GM12891 (cell line): ENCODE data around the gene GATAD2B.

ENCODE experiments used
- PAX5 ChIP-seq: IDR thresholded peaks from 2 replicates; pipeline ENCODE4 v1.6.1; 2011; ENCODE audit warnings: low read length, moderate library complexity, mild to moderate bottlenecking; ENCODE audit not compliant: insufficient read depth, severe bottlenecking
- POLR2A ChIP-seq: IDR thresholded peaks from 2 replicates; pipeline ENCODE4 v1.6.1; 2011; ENCODE audit warnings: low read depth, low read length, control low read depth
- POLR2AphosphoS5 ChIP-seq: IDR thresholded peaks from 2 replicates; pipeline ENCODE4 v1.6.1; 2011; ENCODE audit warnings: low read depth, low read length, control low read depth
- SPI1 ChIP-seq: IDR thresholded peaks from 2 replicates; pipeline ENCODE4 v1.6.1; 2011; ENCODE audit warnings: low read depth, low read length, control low read depth
- TAF1 ChIP-seq: IDR thresholded peaks from 2 replicates; pipeline ENCODE4 v1.6.1; 2011; ENCODE audit warnings: low read depth, low read length, control low read depth

- TF ChIP-seq PAX5 (no peak), POLR2A (no peak), POLR2AphosphoS5 (no peak), TAF1 (no peak), SPI1 (no peak)
Observed at GRCh38 chr1:153936011-153936802, 13.4 kb upstream of the GATAD2B start.
